Left ventricle myocardium inferior (tissue), 1 donor: ENCODE data around the gene TOM1L2. TPM values are rescaled to one million over a fixed set of nuclear protein-coding genes. Genes with fewer than 3 reads are reported as not detected.
"Not testable (repeated sequence)": the region's sequence is repeated elsewhere in the genome, so short reads cannot be mapped to it uniquely, and the experiment has no call there.

Experiments used
- DNase-seq: peaks from one replicate; pipeline ENCODE4 v3.0.0-alpha.2; 2020
- H3K27ac ChIP-seq: fragments of 200-600 bp; replicated peaks from 2 replicates; pipeline ENCODE4 v1.8.0; 2021
- H3K27me3 ChIP-seq: fragments of 200-600 bp; 2 replicates; pipeline ENCODE4 v1.8.0; 2021; ENCODE audit warnings: low read depth
- H3K36me3 ChIP-seq: fragments of 200-600 bp; 2 replicates; pipeline ENCODE4 v1.8.0; 2021
- H3K4me1 ChIP-seq: fragments of 200-600 bp; 2 replicates; pipeline ENCODE4 v1.8.0; 2021
- H3K4me3 ChIP-seq: fragments of 200-600 bp; 2 replicates; pipeline ENCODE4 v1.8.0; 2021; ENCODE audit warnings: mild to moderate bottlenecking, moderate library complexity
- H3K9me3 ChIP-seq: fragments of 200-600 bp; replicated peaks from 2 replicates; pipeline ENCODE4 v1.8.0; 2021
- intact Hi-C: fragments of 100-400 bp; cut with micrococcal nuclease; formaldehyde crosslinking; loops from one replicate; pipeline ENCODE4 v1.11.0; 2022
- total RNA-seq: library from RNA; stranded (reverse); fragmentation: NEBNext Ultra II Directional; extraction: Animal tissue kit (Norgen Biotek cat#: 25700); gene quantifications from one replicate; pipeline ENCODE4 v1.2.1, GENCODE V29; 2021
- TF ChIP-seq, protein P1 (sequence below): fragments of 200-600 bp; IDR thresholded peaks from 2 replicates; pipeline ENCODE4 v1.8.0; 2021; ENCODE audit warnings: antibody characterized with exemption, mild to moderate bottlenecking, borderline replicate concordance
- donor health status: DM: no; HTN: yes; CAD: no; lungs with severe emphysema.

The TOM1L2 gene
- total RNA-seq, 1 donor from 2014 or later = 284 TPM

DNA sequence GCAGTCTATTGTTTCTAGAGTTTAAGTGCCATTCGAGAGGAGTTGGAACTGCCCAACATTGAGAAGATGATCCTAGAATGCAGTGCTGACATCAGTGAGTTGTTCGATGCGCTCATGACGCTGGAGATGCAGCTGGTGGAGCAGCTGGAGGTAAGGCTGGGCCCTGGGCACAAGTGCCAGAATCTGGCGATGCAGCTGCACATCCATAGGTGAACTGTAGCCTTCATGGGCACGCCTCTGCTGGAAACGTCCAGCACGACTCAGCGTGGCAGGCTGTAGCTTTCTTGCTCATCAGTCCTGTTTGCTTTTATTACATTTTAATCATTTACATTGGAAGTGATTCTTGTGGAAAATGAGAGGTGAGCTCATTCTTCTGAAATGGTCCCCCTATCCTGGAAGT lies 32.1 kb upstream of the TOM1L2 start:
- H3K27ac ChIP-seq = no peak overlapping the region
- no peaks in the 10 kb centered on the region for H3K9me3 ChIP-seq
- TF ChIP-seq, protein P1, sequence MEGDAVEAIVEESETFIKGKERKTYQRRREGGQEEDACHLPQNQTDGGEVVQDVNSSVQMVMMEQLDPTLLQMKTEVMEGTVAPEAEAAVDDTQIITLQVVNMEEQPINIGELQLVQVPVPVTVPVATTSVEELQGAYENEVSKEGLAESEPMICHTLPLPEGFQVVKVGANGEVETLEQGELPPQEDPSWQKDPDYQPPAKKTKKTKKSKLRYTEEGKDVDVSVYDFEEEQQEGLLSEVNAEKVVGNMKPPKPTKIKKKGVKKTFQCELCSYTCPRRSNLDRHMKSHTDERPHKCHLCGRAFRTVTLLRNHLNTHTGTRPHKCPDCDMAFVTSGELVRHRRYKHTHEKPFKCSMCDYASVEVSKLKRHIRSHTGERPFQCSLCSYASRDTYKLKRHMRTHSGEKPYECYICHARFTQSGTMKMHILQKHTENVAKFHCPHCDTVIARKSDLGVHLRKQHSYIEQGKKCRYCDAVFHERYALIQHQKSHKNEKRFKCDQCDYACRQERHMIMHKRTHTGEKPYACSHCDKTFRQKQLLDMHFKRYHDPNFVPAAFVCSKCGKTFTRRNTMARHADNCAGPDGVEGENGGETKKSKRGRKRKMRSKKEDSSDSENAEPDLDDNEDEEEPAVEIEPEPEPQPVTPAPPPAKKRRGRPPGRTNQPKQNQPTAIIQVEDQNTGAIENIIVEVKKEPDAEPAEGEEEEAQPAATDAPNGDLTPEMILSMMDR = no peak
- no peaks in the 10 kb centered on the region for H3K27me3 ChIP-seq
- H3K4me1 ChIP-seq = peaks cover 30% of the 10 kb centered on the region
- no peak for DNase-seq
- intact Hi-C loops = no loop called here
- H3K4me3 ChIP-seq = no peak overlapping the region
- H3K36me3 ChIP-seq = no peaks in the 10 kb centered on the region

DNA sequence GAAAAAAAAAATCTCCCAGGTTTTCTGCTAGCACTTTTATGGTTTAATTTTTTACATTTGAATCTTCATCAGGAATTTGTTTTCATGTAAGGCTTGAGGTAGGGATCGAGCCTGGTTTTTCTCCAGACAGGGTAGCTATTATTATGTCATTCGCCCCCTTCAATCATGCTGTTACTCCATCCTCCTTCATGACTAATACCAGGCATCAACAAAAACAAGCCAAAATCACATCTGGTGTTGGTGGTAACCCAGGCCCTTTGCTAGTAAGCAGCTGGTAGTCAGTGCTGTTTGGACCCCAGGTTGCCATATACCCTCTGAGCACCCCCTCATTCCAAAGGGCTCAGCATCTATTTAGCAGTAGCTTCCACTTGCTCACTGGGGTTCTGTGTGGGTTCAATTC lies 30.0 kb upstream of the TOM1L2 start:
- H3K36me3 ChIP-seq = no peaks in the 10 kb centered on the region
- no peak for DNase-seq
- TF ChIP-seq, protein P1 = no peak
- H3K4me1 ChIP-seq = peaks cover 25% of the 10 kb centered on the region
- H3K27me3 ChIP-seq = no peaks in the 10 kb centered on the region
- no peaks in the 10 kb centered on the region for H3K9me3 ChIP-seq
- intact Hi-C loops = no loop called here
- no peak overlapping the region for H3K4me3 ChIP-seq
- H3K27ac ChIP-seq = no peak overlapping the region

DNA sequence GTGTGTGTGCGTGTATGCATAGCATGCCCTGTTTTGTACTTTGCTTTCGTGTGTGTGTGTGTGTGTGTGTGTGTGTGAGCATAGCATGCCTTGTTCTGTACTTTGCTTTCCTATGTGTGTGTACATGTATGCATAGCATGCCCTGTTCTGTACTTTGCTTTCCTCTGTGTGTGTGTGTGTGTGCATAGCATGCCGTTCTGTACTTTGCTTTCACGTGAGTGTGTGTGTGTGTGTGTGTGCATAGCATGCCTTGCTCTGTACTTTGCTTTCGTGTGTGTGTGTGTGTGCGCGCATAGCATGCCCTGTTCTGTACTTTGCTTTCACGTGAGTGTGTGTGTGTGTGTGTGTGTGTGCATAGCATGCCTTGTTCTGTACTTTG lies 27.8 kb upstream of the TOM1L2 start:
- TF ChIP-seq, protein P1 = no peak
- no peak for DNase-seq
- no peak overlapping the region for H3K4me3 ChIP-seq
- H3K4me1 ChIP-seq = peaks cover 17% of the 10 kb centered on the region
- no peaks in the 10 kb centered on the region for H3K9me3 ChIP-seq
- H3K27ac ChIP-seq = no peak overlapping the region
- H3K27me3 ChIP-seq = no peaks in the 10 kb centered on the region
- intact Hi-C loops = no loop called here
- no peaks in the 10 kb centered on the region for H3K36me3 ChIP-seq

DNA sequence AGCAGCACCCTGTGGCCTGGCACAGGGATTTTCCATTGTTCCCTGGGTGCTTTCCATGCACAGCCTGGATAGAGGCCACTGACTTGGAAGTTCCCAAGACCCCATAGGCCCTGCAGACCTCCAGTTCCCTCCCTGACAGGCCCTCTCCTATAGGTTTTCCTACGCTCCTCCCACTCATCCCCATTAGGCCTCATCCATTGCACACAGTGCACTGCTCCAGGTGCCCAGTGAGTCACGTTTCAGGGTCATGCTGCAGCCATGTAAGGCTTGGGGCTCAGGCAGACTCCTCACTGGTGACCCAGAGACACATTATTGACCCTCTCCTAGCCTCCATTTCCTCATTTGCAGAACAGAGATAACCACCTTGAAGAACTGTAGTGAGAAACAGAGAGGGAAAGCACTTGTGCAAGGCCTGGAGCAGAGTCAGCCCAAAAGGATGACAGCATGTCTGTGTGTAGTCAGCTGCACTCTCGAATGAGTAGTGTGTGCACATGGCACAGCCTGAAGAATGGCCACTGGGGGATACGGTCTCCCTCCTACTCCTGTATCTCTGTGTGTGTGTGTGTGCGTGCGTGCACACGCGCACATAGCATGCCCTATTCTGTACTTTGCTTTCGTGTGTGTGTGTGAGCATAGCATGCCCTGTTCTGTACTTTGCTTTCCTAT lies 27.3 kb upstream of the TOM1L2 start:
- H3K27me3 ChIP-seq = no peaks in the 10 kb centered on the region
- DNase-seq = no peak
- no peak overlapping the region for H3K27ac ChIP-seq
- H3K4me3 ChIP-seq = no peak overlapping the region
- H3K4me1 ChIP-seq = peaks cover 17% of the 10 kb centered on the region
- H3K36me3 ChIP-seq = no peaks in the 10 kb centered on the region
- H3K9me3 ChIP-seq = no peaks in the 10 kb centered on the region
- TF ChIP-seq, protein P1 = no peak
- intact Hi-C loops = no loop called here

DNA sequence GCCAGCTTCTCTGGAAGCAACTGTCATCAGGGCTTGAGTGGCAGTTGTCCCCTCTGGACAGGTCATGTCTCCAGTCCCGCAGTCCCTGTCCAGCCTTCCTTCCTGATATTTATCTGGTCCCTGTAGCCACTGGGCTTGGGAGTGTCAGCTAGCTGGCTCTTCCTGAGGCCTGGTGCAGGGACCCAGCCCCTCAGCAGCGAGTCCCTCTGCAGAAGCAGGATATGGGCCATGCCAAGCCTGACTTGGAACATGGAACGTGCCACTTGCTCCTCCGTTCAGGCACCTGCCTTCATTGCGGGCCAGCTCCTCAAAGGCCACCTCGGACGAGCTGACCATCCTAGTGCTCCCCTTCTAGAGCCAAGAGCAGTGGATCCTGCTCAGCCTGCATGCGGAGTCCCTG lies 26.7 kb upstream of the TOM1L2 start:
- no peak for DNase-seq
- no peaks in the 10 kb centered on the region for H3K36me3 ChIP-seq
- TF ChIP-seq, protein P1 = no peak
- no peak overlapping the region for H3K27ac ChIP-seq
- intact Hi-C loops = no loop called here
- peaks cover 14% of the 10 kb centered on the region for H3K4me1 ChIP-seq
- H3K4me3 ChIP-seq = no peak overlapping the region
- H3K9me3 ChIP-seq = no peaks in the 10 kb centered on the region
- H3K27me3 ChIP-seq = no peaks in the 10 kb centered on the region

DNA sequence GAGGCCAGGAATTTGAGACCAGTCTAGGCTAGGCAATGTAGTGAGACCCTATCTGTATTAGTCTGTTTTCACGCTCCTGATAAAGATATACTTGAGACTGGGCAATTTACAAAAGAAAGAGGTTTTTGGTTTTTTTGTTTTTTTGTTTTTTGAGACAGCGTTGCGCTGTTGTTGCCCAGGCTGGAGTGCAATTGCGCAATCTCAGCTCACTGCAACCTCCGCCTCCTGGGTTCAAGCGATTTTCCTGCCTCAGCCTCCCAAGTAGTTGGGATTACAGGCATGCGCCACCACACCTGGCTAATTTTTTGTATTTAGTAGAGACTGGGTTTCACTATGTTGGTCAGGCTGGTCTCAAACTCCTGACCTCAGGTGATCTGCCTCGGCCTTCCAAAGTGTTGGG lies 23.7 kb upstream of the TOM1L2 start:
- H3K27ac ChIP-seq, H3K9me3 ChIP-seq, H3K4me3 ChIP-seq, H3K36me3 ChIP-seq, H3K27me3 ChIP-seq, DNase-seq, intact Hi-C loops: not testable (repeated sequence)
- peaks cover 14% of the 10 kb centered on the region for H3K4me1 ChIP-seq
